Chondrocyte (in vitro differentiated cells): ENCODE results near the gene EHBP1. TPM values are rescaled to one million over a fixed set of nuclear protein-coding genes. Genes with fewer than 3 reads are reported as not detected.

Experiments used
- DNase-seq: peaks from one replicate; pipeline ENCODE4 v3.0.0; 2021; ENCODE audit warnings: mixed read lengths, low spot score
- H3K27ac Mint-ChIP-seq: one replicate; pipeline ENCODE4 v1.8.0; 2021; ENCODE audit warnings: mild to moderate bottlenecking, moderate library complexity, mixed read lengths; ENCODE audit not compliant: unreplicated experiment
- H3K27me3 Mint-ChIP-seq: 2 replicates; pipeline ENCODE4 v1.8.0; 2021; ENCODE audit warnings: low read depth, mixed read lengths
- H3K36me3 Mint-ChIP-seq: 2 replicates; pipeline ENCODE4 v1.8.0; 2021; ENCODE audit warnings: low read depth, mixed read lengths
- H3K4me1 Mint-ChIP-seq: 2 replicates; pipeline ENCODE4 v1.8.0; 2021; ENCODE audit warnings: low read depth, mild to moderate bottlenecking, mixed read lengths
- H3K4me3 Mint-ChIP-seq: one replicate; pipeline ENCODE4 v1.8.0; 2021; ENCODE audit warnings: mild to moderate bottlenecking, moderate library complexity, mixed read lengths; ENCODE audit not compliant: unreplicated experiment
- H3K9me3 Mint-ChIP-seq: 2 replicates; pipeline ENCODE4 v1.8.0; 2021; ENCODE audit warnings: low read depth, mixed read lengths
- CTCF ChIP-seq: fragments of 200-600 bp; sonication (generic); IDR thresholded peaks from 2 replicates; pipeline ENCODE4 v1.5.0; 2021; ENCODE audit warnings: antibody characterized with exemption, mild to moderate bottlenecking, moderate library complexity
- total RNA-seq: library from RNA; stranded (reverse); gene quantifications from 3 replicates; pipeline ENCODE4 v1.2.1, GENCODE V29; 2021

The EHBP1 gene
- total RNA-seq, 1 donor from 2014 or later = 48.6 TPM

- no peak for DNase-seq
- no peak overlapping the region for H3K27ac Mint-ChIP-seq
Measured at GRCh38 chr2:62765619-62766376, 60.3 kb downstream of the EHBP1 start.

DNA sequence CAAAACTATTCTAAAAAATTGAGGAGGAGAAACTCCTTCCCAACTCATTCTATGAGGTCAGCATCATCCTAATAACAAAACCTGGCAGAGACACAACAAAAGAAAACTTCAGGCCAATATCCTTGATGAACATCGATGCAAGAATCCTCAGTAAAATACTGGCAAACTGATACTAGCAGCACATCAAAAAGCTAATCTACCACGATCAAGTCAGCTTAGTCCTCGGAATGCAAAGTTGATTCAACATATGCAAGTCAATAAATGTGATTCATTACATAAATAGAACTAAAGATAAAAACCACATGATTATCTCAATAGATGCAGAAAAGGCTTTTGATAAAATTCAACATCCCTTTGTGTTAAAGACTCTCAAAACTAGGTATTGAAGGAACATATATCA, 63.1 kb downstream of the EHBP1 start:
- Mint-ChIP-seq H3K27ac (no peak overlapping the region), H3K27me3 (no peaks in the 10 kb centered on the region), H3K4me3 (no peak overlapping the region), H3K4me1 (no peaks in the 10 kb centered on the region), H3K36me3 (peaks cover 10% of the 10 kb centered on the region), H3K9me3 (peaks cover 17% of the 10 kb centered on the region)
- DNase-seq = no peak
- no peak for TF ChIP-seq CTCF

More at GRCh38 chr2:62765619-62766376, 60.3 kb downstream of the EHBP1 start:
- Mint-ChIP-seq H3K4me3 (no peak overlapping the region), H3K9me3 (peaks cover 17% of the 10 kb centered on the region), H3K27me3 (no peaks in the 10 kb centered on the region), H3K4me1 (no peaks in the 10 kb centered on the region), H3K36me3 (peaks cover 10% of the 10 kb centered on the region)
- TF ChIP-seq CTCF = no peak

- H3K4me1 Mint-ChIP-seq = peaks cover 6% of the 10 kb centered on the region
- H3K9me3 Mint-ChIP-seq = peaks cover 17% of the 10 kb centered on the region
- H3K4me3 Mint-ChIP-seq = no peak overlapping the region
- H3K27ac Mint-ChIP-seq = no peak overlapping the region
- TF ChIP-seq CTCF = no peak
- H3K36me3 Mint-ChIP-seq = peaks cover 10% of the 10 kb centered on the region
- no peaks in the 10 kb centered on the region for H3K27me3 Mint-ChIP-seq
- DNase-seq = no peak
Measured at GRCh38 chr2:62770629-62771028, 65.1 kb downstream of the EHBP1 start.

GRCh38 chr2:62774555-62775366, 69.2 kb downstream of the EHBP1 start:
- H3K27ac Mint-ChIP-seq = peak overlapping the region; percentile 69
- peaks cover 3% of the 10 kb centered on the region for H3K36me3 Mint-ChIP-seq
- DNase-seq = no peak
- H3K9me3 Mint-ChIP-seq = peaks cover 8% of the 10 kb centered on the region
- peaks cover 6% of the 10 kb centered on the region for H3K4me1 Mint-ChIP-seq
- no peak overlapping the region for H3K4me3 Mint-ChIP-seq
- no peaks in the 10 kb centered on the region for H3K27me3 Mint-ChIP-seq
- peak; percentile 99 for TF ChIP-seq CTCF

- no peak overlapping the region for H3K27ac Mint-ChIP-seq
- H3K27me3 Mint-ChIP-seq = no peaks in the 10 kb centered on the region
- peaks cover 5% of the 10 kb centered on the region for H3K9me3 Mint-ChIP-seq
- no peak overlapping the region for H3K4me3 Mint-ChIP-seq
- DNase-seq = no peak
- peaks cover 6% of the 10 kb centered on the region for H3K4me1 Mint-ChIP-seq
- TF ChIP-seq CTCF = peak; percentile 65
- H3K36me3 Mint-ChIP-seq = no peaks in the 10 kb centered on the region
Measured at GRCh38 chr2:62775367-62775668, 69.8 kb downstream of the EHBP1 start.
